Measurements from ENCODE around the gene MICOS13. TPM values are rescaled to one million over a fixed set of nuclear protein-coding genes. Genes with fewer than 3 reads are reported as not detected.

The MICOS13 gene
- total RNA-seq, 1 experiment from 2014 or later, result 32.5 TPM

DNA sequence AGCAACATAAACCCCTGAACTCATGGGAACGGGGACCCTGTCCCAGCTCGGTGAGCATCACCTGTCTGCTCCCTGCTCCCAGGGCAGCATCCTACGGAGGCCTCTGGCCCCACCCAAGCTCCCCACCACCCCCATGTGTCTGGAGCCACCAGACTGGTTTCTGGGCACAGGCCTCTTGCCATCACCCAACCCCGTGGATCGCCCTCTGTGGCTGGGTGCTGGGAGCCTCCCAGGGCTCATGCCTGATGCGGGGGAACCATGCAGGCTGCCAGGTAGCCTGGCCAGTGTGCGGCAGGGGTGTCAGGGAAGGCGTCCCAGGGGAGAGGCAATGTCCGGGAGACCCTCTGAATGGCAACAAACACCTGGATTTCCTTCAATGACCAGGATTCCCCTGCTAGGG lies 2.7 kb downstream of the MICOS13 start (continued):
- TF ChIP-seq, protein P1, sequence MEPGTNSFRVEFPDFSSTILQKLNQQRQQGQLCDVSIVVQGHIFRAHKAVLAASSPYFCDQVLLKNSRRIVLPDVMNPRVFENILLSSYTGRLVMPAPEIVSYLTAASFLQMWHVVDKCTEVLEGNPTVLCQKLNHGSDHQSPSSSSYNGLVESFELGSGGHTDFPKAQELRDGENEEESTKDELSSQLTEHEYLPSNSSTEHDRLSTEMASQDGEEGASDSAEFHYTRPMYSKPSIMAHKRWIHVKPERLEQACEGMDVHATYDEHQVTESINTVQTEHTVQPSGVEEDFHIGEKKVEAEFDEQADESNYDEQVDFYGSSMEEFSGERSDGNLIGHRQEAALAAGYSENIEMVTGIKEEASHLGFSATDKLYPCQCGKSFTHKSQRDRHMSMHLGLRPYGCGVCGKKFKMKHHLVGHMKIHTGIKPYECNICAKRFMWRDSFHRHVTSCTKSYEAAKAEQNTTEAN (CRISPR knock-in tag; IDR thresholded peaks at IDR 0.05), result no peak

GRCh38 chr19:5677136-5677535 lies 3.2 kb downstream of the MICOS13 start:
- Mint-ChIP-seq H3K4me1 (peaks cover 15% of the 10 kb centered on the region), H3K9me3 (no peaks in the 10 kb centered on the region), H3K27me3 (ENCODE audit: low read depth) (peaks cover 12% of the 10 kb centered on the region), H3K4me3 (no peak overlapping the region), H3K27ac (no peak overlapping the region), H3K36me3 (no peaks in the 10 kb centered on the region)
- ATAC-seq (no peak), DNase-seq (ENCODE audit: low spot score) (no peak)
- TF ChIP-seq E2F1 (CRISPR knock-in tag; IDR thresholded peaks at IDR 0.05) (no peak), PRRX2 (CRISPR knock-in tag; IDR thresholded peaks at IDR 0.05) (no peak), NFYB (CRISPR knock-in tag; conservative IDR thresholded peaks at IDR 0.05; ENCODE audit: low read depth) (no peak), MAX (CRISPR knock-in tag; IDR thresholded peaks at IDR 0.05) (no peak), E2F5 (CRISPR knock-in tag; IDR thresholded peaks at IDR 0.05) (no peak), ZNF219 (CRISPR knock-in tag; IDR thresholded peaks at IDR 0.05; ENCODE audit: borderline replicate concordance) (no peak), MLX (CRISPR knock-in tag; IDR thresholded peaks at IDR 0.05) (no peak), ARID4B (CRISPR knock-in tag; IDR thresholded peaks at IDR 0.05; ENCODE audit: borderline replicate concordance) (no peak), ZNF423 (CRISPR knock-in tag; IDR thresholded peaks at IDR 0.05) (no peak), ZNF138 (CRISPR knock-in tag; conservative IDR thresholded peaks at IDR 0.05) (no peak), KAT7 (CRISPR knock-in tag; IDR thresholded peaks at IDR 0.05; ENCODE audit: borderline replicate concordance) (no peak), GABPB1 (CRISPR knock-in tag; IDR thresholded peaks at IDR 0.05) (no peak), NR2C2 (CRISPR knock-in tag; IDR thresholded peaks at IDR 0.05) (no peak), TEAD1 (CRISPR knock-in tag; IDR thresholded peaks at IDR 0.05) (no peak), CDX4 (CRISPR knock-in tag; IDR thresholded peaks at IDR 0.05; ENCODE audit: borderline replicate concordance) (no peak), EMX1 (CRISPR knock-in tag; IDR thresholded peaks at IDR 0.05) (no peak), USF1 (CRISPR knock-in tag; IDR thresholded peaks at IDR 0.05) (no peak), ZNF263 (CRISPR knock-in tag; IDR thresholded peaks at IDR 0.05; ENCODE audit: low read depth) (no peak)
- TF ChIP-seq, protein P2, sequence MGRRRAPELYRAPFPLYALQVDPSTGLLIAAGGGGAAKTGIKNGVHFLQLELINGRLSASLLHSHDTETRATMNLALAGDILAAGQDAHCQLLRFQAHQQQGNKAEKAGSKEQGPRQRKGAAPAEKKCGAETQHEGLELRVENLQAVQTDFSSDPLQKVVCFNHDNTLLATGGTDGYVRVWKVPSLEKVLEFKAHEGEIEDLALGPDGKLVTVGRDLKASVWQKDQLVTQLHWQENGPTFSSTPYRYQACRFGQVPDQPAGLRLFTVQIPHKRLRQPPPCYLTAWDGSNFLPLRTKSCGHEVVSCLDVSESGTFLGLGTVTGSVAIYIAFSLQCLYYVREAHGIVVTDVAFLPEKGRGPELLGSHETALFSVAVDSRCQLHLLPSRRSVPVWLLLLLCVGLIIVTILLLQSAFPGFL (CRISPR knock-in tag; IDR thresholded peaks at IDR 0.05; ENCODE audit: borderline replicate concordance), result no peak
- TF ChIP-seq, protein P3, sequence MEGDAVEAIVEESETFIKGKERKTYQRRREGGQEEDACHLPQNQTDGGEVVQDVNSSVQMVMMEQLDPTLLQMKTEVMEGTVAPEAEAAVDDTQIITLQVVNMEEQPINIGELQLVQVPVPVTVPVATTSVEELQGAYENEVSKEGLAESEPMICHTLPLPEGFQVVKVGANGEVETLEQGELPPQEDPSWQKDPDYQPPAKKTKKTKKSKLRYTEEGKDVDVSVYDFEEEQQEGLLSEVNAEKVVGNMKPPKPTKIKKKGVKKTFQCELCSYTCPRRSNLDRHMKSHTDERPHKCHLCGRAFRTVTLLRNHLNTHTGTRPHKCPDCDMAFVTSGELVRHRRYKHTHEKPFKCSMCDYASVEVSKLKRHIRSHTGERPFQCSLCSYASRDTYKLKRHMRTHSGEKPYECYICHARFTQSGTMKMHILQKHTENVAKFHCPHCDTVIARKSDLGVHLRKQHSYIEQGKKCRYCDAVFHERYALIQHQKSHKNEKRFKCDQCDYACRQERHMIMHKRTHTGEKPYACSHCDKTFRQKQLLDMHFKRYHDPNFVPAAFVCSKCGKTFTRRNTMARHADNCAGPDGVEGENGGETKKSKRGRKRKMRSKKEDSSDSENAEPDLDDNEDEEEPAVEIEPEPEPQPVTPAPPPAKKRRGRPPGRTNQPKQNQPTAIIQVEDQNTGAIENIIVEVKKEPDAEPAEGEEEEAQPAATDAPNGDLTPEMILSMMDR (IDR thresholded peaks at IDR 0.05), result no peak
- ChIA-PET POLR2A (interaction anchor here (0.5 kb wide), 1 partner anchor 960 kb away, joined by 3 read pairs; no protein-coding TSS in a partner anchor), CTCF (interaction anchor here (3.0 to 3.1 kb wide), 2 partner anchors 10 to 12 kb away, joined by 13 to 22 read pairs; partner anchors contain the start of gene RPL36)
